ENCODE measurements around the gene OR52D1.

Gene OR52D1

DNA sequence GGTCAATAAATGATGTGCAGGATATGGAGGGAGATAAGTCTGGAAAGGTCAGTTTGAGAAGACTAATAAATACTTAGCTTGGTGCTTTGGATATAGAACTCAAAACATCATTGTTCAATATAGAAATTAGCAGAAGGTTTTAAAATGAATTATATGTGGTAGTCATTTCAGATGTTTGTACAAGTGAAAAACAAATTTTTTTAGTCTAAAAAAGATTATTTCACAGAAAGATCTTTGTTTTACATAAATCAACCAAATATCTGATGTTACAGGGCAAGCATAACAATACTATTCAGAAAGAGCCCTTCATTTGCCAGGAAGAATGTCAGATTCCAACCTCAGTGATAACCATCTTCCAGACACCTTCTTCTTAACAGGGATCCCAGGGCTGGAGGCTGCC lies at the start of gene OR52D1:
Gene OR52D1 (plus strand): TSS at position 301 of the 400 bp plus-strand sequence. CDS start 22 bp downstream, at position 323.
- no peak for DNase-seq (ENCODE audit: low read depth)

DNA sequence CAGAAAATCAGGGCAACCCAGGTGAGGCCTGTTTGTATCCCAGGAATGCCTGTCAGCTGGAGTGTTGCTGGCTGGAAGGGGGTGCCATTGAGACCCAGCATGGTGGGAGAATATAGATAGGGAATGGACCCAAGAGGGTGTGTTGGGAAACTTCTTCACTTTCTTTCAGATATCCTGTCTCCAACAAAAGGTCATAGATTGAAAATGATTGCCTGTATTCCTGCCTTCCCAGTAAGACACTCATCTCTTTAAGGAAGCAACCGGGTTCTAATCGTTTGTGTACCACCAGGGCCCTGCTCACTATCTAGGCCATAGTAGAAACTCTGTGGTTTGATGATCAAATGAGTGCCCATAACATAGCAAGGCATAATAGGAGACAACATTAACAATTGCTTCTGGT lies 47.1 kb upstream of the OR52D1 start, which contains the start of gene OR51I1:
Gene OR51I1 (minus strand): TSS at position 101 of the 400 bp plus-strand sequence. CDS start 0 bp downstream, at position 101.
- DNase-seq (ENCODE audit: low read depth): no peak

DNA sequence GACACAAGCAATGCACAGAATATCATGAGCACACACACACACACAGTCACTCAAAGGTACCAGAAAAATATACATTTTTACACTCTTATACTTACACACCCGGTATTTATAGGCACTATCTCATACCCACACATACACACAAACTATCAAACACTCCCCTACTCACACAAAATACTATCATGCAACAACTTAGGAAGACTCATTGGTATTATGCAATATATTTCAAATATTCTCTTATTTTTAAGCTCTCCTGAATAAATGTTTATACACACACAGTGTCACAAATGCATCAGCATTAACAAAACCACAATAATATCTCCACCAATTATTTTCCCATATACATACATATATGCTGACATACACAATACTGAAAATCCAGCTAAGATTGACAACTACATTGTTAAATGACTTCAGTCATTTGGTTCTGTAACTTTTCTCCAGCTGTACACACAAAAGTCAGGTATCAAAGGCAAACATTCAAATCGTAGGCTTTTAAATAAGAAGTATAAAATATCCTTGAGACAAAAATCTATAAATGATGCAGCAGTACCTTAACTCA lies 44.6 kb upstream of the OR52D1 start:
- no peak for DNase-seq (ENCODE audit: low read depth)

DNA sequence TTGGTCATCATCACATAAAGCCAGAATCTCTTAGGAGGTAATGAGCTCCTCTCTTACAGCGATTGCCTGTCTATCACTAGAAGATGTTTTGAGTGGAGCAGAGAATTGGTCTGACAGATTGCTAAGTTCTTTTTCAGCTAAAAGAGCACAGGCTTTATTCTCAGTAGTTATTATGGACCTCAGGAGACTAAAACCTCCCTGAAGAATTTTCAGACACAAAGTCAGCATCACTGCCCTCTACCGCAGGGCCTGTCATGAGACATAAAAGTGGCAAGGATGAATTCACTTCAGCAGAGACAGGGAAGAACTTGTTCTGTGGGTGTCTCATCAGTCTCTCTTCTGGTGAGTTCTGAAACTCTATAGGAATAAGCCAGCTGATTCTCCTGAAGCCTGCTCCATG lies 39.5 kb upstream of the OR52D1 start, which contains the start of gene OR51I2:
Gene OR51I2 (plus strand): TSS at position 301 of the 400 bp plus-strand sequence. CDS start 4,166 bp downstream, outside the sequence.
- DNase-seq (ENCODE audit: low read depth): no peak

DNA sequence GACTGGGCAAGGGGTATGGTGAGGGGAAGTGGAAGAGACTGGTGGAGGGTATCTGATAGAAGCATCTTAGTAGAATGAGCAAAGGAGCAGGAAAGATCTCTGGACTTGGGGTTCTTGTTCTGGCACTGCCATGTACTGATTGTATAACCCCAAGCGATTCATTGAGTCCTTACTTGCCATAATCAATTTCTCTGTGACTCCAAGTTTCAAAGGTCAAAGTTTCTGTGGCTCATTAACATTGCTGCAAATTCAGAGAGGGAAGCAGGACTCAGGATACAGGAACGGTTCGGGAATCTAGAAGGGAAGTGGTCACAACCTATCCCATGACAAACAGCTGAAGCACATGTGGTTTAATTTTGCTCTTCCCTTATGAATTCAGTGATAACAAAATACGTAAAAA lies 39.1 kb upstream of the OR52D1 start:
- no peak for DNase-seq (ENCODE audit: low read depth)

DNA sequence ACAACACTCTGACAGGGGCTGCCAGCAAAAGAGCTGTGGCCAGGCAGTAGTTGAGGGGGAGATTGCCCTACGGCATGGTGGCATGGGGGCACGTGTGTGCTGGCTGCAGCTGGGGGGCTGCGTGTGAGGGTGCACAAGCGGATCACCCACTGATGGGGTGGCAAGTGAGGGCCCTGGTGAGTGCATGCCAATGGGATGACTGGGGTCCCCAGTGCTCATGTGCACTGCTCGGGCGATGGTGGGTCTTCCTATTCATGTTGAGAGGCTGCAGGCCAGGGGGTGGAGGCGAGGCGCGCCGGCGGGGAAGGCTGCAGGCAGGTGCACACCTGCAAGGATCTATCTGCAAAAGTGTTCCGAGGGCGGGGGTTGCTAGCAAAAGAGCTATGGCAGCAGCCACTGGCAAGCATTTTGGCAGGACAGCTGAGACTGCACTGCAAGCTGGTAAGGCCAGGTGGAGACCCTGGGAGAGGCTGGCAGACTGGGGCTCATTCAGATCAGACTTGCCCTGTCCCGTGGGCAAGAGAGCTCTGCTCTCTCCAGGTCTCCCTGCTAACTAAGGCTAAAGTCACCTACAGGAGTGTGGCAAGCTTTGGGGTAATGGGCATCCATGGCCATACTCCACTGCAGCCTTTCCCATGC lies 27.4 kb upstream of the OR52D1 start:
- no peak for DNase-seq (ENCODE audit: low read depth)

DNA sequence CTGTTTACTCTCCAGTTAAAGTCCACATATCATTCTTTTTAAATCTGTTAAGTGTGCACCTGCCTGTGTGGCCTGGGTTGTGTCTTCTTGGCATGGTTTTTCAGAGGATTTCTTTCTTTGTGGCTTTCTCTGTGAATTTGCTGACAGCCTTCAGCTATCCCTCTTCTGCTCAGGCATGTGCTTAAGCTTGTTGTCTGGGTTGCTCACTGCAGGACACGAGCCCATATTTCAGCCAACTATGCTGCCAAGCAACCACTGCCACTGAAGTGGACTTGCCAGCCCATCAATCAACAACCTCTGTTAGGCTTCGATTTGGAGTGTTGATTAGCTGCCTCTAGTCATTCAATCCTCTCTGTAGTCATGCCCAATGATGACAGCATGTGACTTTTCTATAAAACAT lies 21.0 kb upstream of the OR52D1 start:
- DNase-seq (ENCODE audit: low read depth): no peak

DNA sequence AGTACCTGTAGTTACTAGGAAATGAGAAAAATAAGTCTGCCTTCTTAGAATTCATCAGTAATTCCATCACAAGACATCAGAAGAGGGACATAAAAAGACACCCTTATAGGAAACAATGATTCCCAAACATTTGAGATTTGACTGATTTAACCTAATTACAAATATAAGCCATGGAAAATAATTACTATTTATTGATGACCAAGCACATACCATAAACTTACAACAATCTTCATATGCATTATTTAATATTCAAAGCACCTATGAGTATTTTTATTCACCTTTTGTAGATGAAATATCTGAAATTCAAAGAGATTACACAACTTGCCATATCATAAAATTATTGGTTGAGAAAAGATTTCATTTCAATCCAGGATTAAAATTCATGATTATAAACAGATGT lies 14.6 kb upstream of the OR52D1 start:
- no peak for DNase-seq (ENCODE audit: low read depth)

DNA sequence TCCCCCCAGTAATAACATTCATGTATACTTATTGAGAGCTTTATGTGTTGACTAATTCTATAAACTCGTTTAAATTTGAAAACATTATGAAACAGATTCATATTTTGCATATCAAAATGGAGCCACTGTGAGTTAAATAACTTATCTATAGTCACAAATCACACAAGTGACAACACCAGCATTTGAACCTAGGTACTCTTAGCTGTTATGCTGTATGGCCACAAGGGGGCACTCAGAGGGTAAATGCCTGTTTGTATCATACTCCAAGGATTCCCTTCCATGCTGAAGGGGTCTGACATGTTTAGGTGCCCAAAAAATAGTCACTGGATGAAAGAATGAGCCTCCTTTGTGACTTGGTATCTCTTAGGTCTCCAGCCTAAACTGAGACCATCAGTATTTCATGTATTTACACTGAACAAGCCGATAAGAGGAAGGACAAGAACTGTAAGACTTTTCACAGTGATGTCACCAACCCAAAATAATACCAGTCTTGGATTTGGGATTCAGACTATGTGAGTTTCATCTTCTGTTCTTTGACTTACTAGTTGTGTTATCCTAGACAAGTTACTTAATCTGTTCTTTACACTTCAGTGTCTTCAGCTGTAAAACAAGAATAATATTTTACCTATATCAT lies 12.2 kb upstream of the OR52D1 start:
- DNase-seq (ENCODE audit: low read depth): peak; percentile 13

DNA sequence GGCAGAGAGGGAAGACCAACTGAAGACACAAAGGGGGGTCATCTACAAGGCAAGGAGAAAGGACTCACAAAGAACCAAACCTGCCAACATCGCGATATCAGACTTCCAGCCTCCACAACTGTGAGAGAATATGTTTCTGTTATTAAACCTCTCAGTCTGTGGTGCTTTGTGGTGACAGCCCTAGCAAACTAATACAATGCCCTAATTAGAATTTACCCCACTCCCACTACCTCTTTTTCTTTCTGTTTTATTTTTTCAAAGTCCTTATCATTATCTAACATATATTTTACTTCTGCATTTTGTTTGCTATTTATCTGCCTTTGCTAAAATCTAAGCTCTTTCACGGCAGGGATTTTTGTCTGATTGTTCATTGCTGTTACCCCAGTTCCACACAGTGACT lies 2.5 kb upstream of the OR52D1 start:
- DNase-seq (ENCODE audit: low read depth): no peak

DNA sequence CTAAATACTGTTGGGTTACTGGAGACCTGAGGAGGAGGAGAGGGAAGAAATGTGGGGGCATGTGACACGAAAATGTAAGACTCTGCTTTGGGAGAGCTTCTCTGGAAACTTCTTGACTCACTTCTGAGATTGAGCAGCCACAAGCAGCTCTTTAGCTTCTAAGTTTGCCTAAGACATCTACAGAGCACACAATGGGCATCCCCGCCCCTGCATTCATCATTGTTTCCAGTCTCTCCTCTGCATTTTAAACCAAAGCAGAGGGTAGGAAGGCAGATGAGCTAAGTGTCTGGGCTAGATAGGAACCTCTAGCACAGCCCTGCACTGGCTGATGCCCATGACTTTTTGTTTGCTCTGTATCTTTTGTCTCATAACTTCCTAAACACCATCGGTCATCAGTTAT lies 2.1 kb upstream of the OR52D1 start:
- DNase-seq (ENCODE audit: low read depth): no peak

DNA sequence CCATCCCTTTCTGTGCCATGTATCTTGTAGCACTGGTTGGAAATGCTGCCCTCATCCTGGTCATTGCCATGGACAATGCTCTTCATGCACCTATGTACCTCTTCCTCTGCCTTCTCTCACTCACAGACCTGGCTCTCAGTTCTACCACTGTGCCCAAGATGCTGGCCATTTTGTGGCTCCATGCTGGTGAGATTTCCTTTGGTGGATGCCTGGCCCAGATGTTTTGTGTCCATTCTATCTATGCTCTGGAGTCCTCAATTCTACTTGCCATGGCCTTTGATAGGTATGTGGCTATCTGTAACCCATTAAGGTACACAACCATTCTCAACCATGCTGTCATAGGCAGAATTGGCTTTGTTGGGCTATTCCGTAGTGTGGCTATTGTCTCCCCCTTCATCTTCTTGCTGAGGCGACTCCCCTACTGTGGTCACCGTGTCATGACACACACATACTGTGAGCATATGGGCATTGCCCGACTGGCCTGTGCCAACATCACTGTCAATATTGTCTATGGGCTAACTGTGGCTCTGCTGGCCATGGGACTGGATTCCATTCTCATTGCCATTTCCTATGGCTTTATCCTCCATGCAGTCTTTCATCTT lies 414 bp downstream of the OR52D1 start:
- no peak for DNase-seq (ENCODE audit: low read depth)

DNA sequence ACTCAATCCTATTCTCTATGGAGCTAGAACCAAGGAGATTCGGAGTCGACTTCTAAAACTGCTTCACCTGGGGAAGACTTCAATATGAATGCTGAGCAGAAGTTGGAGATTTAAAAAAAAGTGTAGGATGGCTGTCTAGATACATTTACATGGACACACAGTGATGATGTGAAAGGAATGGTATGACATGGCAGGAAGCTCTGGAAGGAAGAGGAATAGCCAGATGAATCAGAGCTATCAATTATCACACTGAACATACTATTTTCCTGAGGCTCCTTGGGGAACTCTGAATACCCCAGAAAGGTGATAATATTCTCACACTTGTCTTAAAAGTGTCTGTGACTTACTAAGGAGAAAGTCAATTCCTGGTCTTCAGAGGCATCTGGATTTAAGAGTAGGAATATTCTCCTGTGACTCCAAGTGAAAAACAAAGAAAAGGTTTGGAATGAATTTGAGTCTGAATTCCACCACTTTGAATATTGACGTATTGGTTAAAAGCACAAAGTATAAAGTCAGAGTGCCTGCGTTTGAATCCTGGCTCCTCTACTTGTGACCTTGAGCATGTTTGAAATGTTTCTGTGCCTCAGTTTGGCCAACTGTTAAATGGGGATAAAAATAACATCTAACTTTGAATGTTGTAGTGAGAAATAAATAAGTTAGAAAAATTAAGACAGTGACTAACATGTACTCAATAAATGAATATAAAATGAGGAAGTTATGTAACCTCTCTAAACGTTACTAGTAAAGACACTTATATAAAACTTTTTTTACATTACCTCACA lies 1.3 kb downstream of the OR52D1 start:
- DNase-seq (ENCODE audit: low read depth): no peak

DNA sequence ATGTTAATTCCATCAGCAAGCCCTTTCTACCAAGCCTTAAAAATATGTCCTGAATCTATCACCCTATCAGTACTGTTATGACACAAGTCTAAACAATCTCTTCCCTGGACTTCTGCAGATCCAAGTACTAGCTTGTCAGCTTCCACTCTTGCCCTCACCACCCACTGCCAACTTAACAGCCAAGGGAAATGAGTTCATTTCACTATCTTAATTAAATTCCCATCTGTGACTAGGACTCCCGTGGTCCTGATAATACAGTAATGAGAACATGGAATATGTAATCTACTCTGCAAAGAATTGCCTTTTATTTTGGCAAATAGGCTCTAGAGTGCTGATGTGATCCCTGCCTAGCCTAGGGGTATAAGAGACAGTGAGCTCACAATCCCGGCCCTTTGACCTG lies 11.2 kb downstream of the OR52D1 start:
- no peak for DNase-seq (ENCODE audit: low read depth)

DNA sequence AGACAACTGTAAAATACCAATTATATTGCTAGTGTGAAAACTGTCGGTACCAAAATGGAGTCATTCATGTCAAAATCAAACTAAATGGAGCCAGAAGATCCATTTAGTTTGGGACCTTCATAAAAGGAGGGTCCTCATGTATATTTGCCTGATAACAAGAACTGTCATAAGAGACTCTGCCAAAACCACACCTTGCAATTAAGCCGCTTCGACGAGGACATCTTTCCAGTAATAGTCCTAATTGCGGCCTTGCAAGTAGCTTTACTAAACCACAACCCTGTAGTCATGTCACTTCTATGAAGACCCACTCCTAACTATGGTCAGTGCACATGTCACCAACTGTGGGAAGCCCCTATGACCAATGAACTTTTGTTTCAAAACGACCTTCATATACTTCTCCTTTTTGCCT lies 11.9 kb downstream of the OR52D1 start:
- no peak for DNase-seq (ENCODE audit: low read depth)

DNA sequence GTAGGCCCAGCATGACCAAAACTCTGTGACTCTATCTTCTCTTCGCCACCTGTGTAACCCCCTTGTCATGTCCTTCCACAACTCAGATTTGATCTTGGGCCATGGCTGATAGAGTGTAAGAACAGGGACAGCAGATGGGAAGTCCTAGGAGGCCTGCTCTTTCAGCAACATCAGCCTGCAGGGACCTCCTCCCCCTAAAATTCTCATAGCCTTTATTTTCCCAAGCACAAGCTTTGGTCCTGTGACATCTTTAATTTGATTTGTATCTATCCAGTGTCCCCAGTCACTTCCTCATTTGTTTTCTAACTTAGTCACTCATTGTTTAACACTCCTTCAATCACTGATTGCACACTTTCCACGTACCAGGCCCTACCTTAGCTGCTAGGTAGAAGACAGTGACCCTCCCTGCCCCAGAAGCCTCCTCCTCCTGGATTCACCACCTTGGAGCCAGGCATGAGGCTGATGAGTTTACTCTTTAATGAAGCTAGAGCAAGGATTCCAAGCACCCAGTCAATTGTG lies 16.0 kb downstream of the OR52D1 start:
- DNase-seq (ENCODE audit: low read depth): no peak

DNA sequence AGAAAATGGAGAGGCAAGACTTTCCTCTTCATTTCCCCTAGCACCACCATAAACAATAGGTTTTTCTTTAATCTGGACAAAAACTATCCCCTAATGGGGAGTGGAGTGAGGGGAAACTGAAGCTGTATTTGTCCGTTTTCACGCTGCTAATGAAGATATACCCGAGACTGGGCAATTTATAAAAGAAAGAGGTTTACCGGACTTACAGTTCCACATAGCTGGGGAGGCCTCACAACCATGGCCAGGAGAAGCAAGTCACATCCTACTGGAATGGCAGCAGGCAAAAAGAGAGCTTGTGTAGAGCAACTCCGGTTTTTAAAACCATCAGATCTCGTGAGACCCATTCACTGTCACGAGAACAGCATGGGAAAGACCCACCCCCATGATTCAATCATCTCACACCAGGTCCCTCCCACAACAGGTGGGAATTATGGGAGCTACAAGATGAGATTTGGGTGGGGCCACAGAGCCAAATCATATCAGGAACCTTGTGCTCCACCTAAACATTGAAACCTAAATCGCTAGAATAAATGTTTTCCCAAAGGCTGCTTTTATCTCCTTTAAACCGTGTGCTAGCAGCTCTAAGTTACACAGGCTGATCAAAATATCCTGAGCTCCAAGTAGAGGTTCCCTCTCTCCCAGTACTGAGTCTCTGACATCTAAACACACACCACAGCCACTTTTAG lies 17.0 kb downstream of the OR52D1 start:
- DNase-seq (ENCODE audit: low read depth): no peak

DNA sequence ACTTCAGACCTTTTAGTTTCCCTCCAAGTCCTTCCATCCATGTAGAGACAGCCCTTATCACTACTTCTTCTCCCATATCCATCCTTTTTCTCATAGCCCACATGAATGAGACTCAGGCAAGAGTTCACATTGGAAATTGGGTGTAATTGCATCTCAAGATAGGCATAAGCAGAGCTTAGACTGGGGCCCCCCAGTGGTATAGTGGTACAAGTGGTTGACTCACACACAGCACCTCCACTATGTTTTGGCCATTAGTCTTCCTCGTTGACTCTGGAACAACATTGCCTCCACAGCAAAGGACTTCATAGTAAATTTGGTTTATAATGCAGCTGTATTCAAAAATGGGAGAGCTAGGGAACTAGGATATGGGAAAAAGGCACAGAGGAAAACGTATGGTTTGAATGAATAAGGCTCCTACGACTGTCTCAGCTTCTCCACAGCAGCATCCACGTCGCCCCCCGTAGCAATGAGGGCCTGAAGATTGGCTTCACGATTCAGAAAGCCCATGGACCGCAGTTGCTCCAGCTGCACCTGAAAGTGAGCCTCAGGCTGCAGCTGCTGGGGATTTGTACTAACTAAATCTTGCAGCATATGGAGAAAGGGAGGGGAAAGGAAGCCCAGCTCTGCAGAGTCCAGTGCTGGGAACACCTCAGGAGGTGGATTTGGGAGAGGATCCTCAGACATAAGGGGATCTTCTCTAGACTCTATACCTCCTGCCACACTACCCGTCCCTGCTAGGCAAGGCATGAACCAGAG lies 18.9 kb downstream of the OR52D1 start:
- DNase-seq (ENCODE audit: low read depth): no peak

DNA sequence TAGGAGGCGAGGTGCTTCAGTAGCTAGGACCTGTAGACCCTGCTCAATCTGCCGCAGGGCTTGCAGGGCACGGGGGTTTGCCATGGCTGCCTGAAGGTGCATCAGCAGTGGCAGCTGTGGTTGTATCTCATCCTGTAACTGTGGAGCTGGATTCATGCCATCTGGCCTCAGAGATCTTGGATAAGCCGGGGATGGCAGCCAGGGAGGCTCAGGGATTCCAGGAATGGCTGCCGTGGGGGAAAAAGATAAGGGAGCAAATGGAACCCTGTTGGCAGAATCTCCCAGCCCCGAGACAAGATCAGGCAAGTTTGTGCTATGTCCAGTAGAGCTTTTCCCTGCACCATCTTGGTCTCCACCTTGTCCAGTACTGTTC lies 19.4 kb downstream of the OR52D1 start:
- DNase-seq (ENCODE audit: low read depth): no peak

DNA sequence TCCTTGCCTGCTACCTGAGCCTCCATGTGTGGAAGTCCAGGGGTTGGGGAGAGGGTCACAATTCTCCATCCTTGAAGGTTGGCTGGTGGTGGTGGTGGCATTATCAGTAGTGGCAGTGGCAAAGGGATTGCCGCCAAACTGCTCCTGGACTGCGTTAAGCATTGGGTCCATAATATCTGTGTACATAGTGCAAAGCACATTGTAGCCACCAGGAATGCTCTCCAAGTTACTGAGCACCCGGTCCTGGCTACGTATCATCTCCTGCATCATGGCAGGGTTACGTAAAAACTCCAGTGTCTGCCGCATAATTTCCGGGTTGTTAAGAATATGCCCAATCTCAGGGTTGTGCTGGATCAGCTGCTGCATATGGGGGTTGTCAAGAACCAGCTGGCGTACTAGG lies 20.1 kb downstream of the OR52D1 start:
- DNase-seq (ENCODE audit: low read depth): no peak

DNA sequence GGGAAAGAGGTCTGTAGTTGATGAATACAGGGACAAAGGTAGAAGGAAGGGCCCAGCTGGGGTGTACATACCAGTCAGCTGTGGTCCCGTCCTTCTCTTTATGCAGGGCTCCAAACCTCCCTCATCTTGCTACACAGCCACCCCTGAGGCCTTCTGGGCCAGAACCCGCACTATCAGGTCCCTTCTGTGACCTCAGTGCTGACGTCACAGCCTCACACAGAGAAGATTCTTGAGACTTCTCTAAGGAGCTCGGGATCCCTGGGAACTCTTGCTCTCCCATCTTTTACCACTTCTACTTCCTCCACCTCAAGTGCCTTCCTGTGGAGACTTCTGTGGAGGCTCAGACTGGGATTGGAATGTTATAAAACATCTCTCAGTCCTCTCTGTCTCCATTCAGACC lies 21.3 kb downstream of the OR52D1 start, which contains the start of gene UBQLN3:
Gene UBQLN3 (minus strand): TSS at position 155 of the 400 bp plus-strand sequence. CDS start 399 bp downstream, outside the sequence.
- no peak for DNase-seq (ENCODE audit: low read depth)

Measured in non-pigmented ciliary epithelial cell (primary cell).